Stomach (tissue), 9 donors: ENCODE measurements around the gene MRPS23. TPM values are rescaled to one million over a fixed set of nuclear protein-coding genes. Genes with fewer than 3 reads are reported as not detected.

Source experiments
- DNase-seq, 2 donors: peaks; one replicate each; pipeline versions ENCODE4 v3.0.0 to v3.0.0-alpha.2; 2013 to 2019
- H3K27ac ChIP-seq, 5 donors: fragments of 200-600 bp in 4 of 5; sonication (generic) in 4 of 5; one replicate each; pipeline ENCODE4 v1.5.1; 2013 to 2019; ENCODE audit warnings: mild to moderate bottlenecking in 1 of 5, moderate library complexity in 1 of 5
- H3K27me3 ChIP-seq, 3 donors: fragments of 200-600 bp; sonication (generic); one replicate each; pipeline ENCODE4 v1.5.1; 2017 to 2019; ENCODE audit warnings: mixed run types in 1 of 3
- H3K36me3 ChIP-seq, 4 donors: fragments of 200-600 bp; sonication (generic); 1 replicate in 3 of 4; 2 replicates in 1 of 4; pipeline ENCODE4 v1.5.1; 2016 to 2019
- H3K4me1 ChIP-seq, 4 donors: fragments of 200-600 bp; sonication (generic); one replicate each; pipeline ENCODE4 v1.5.1; 2016 to 2019
- H3K4me3 ChIP-seq, 4 donors: fragments of 200-600 bp; sonication (generic) in 3 of 4; one replicate each; pipeline ENCODE4 v1.5.1; 2016 to 2019; ENCODE audit warnings: mild to moderate bottlenecking in 1 of 4
- H3K9me3 ChIP-seq, 4 donors: fragments of 200-600 bp; sonication (generic); one replicate each; pipeline ENCODE4 v1.5.1; 2016 to 2019
- EP300 ChIP-seq: sonication (generic); formaldehyde crosslinking; IDR thresholded peaks from one replicate; pipeline ENCODE4 v1.6.1; 2017; ENCODE audit warnings: antibody characterized with exemption
- POLR2A ChIP-seq, 4 donors: fragments of 450-650 bp; IDR thresholded peaks; one replicate each; pipeline ENCODE4 v1.6.1; 2016; ENCODE audit warnings: antibody characterized with exemption in 4 of 4, control low read depth in 2 of 4, mild to moderate bottlenecking in 1 of 4, moderate library complexity in 1 of 4
- POLR2AphosphoS5 ChIP-seq, 3 donors: sonication (generic); formaldehyde crosslinking; IDR thresholded peaks; one replicate each; pipeline ENCODE4 v1.6.1; 2016; ENCODE audit warnings: antibody characterized with exemption in 3 of 3
- WGBS, 5 donors: extraction: QIAGEN DNeasy Blood & Tissue Kit in 3 of 5; methylation state at CpG; one replicate each; pipeline versions ENCODE4 v1.1.5 to v1.1.7; 2013 to 2018; 5-methylcytosine and 5-hydroxymethylcytosine counted together
- intact Hi-C: fragments of 100-400 bp; cut with DNase I; formaldehyde crosslinking; loops from one replicate; pipeline ENCODE4 v1.15.1; 2023; ENCODE audit warnings: low total_unique reads
- polyA plus RNA-seq, 3 donors: library from polyadenylated mRNA; stranded (reverse); fragments of 200-250 nt; gene quantifications; one replicate each; pipeline ENCODE4 v1.2.3, GENCODE V29; 2013
- total RNA-seq, 5 donors: library from RNA; depleted of rRNA; stranded (reverse); fragments of >200 nt; gene quantifications; one replicate each; pipeline versions ENCODE4 v1.1.0 to v1.2.3, GENCODE V29; 2014 to 2016
- TF ChIP-seq, protein P1 (sequence below), 7 experiments: fragments of 450-650 bp in 4 of 7; fragments of 200-600 bp in 3 of 7; sonication (generic) in 3 of 7; IDR thresholded peaks; one replicate each; pipeline ENCODE4 v1.5.1; 2016 to 2019; ENCODE audit warnings: antibody characterized with exemption in 7 of 7, control low read depth in 2 of 7, mild to moderate bottlenecking in 1 of 7
- donor health status: healthy with polysubstance abuse.
- donor health status: Bipolar disorder and iron deficiency.
- donor health status: healthy.

The MRPS23 gene
- total and polyA plus RNA-seq, 8 donors, result 12.6 to 43.3 (median 25.1) TPM; not detected in 1

GRCh38 chr17:57877803-57878377, 28.0 kb upstream of the MRPS23 start:
- no peaks in the 10 kb centered on the region for H3K27me3 ChIP-seq
- intact Hi-C loops, result no loop called here

DNA sequence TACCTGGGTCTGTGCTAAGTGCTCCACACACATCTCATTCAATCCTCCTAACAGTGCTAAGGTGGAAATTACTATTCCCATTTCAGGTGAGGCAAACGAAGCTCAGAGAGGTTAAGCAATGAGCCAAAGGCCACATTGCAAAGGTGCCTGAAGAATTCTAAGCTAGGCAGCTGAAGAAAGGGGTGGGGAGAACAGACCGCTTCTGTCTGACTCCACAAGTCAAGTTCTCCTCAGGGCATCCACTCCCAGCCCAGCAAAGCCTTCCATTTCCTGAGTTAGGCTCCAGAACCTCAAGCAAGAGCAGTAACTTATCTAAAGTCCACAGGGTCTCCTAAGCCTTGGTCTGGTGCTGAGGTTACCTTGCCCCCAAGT, 27.0 kb upstream of the MRPS23 start:
- no peaks in the 10 kb centered on the region for H3K27me3 ChIP-seq
- peak overlapping the region in 4 of 5 donors; percentile 84 to 90 (median 88) for H3K27ac ChIP-seq
- H3K9me3 ChIP-seq, result no peaks in the 10 kb centered on the region
- no peak overlapping the region for H3K4me3 ChIP-seq
- intact Hi-C loops, result no loop called here
- TF ChIP-seq EP300 (no peak), POLR2AphosphoS5 (IDR thresholded peaks at IDR 0.05) (no peak), POLR2A (IDR thresholded peaks at IDR 0.05) (no peak)
- TF ChIP-seq, protein P1, sequence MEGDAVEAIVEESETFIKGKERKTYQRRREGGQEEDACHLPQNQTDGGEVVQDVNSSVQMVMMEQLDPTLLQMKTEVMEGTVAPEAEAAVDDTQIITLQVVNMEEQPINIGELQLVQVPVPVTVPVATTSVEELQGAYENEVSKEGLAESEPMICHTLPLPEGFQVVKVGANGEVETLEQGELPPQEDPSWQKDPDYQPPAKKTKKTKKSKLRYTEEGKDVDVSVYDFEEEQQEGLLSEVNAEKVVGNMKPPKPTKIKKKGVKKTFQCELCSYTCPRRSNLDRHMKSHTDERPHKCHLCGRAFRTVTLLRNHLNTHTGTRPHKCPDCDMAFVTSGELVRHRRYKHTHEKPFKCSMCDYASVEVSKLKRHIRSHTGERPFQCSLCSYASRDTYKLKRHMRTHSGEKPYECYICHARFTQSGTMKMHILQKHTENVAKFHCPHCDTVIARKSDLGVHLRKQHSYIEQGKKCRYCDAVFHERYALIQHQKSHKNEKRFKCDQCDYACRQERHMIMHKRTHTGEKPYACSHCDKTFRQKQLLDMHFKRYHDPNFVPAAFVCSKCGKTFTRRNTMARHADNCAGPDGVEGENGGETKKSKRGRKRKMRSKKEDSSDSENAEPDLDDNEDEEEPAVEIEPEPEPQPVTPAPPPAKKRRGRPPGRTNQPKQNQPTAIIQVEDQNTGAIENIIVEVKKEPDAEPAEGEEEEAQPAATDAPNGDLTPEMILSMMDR (IDR thresholded peaks at IDR 0.05), result no peak
- H3K4me1 ChIP-seq, result peaks cover 45 to 89% (median 69%) of the 10 kb centered on the region in 4 donors
- no peak for DNase-seq
- 73 to 86% (median 75%) methylated on average over 2 of the region's 2 CpGs for WGBS, 5 donors
- peaks cover 18 to 53% (median 50%) of the 10 kb centered on the region in 4 donors for H3K36me3 ChIP-seq

More at GRCh38 chr17:57877803-57878377, 28.0 kb upstream of the MRPS23 start:
- no peak overlapping the region for H3K4me3 ChIP-seq
- H3K4me1 ChIP-seq, result peaks cover 47 to 87% (median 68%) of the 10 kb centered on the region in 4 donors
- no peaks in the 10 kb centered on the region for H3K9me3 ChIP-seq
- TF ChIP-seq POLR2A (IDR thresholded peaks at IDR 0.05), result no peak
- TF ChIP-seq, protein P1 (IDR thresholded peaks at IDR 0.05), result no peak
- no peak for TF ChIP-seq EP300
- TF ChIP-seq POLR2AphosphoS5 (IDR thresholded peaks at IDR 0.05), result no peak
- peaks cover 9 to 46% (median 44%) of the 10 kb centered on the region in 4 donors for H3K36me3 ChIP-seq
- 74 to 91% (median 80%) methylated on average over 9 of the region's 9 CpGs for WGBS, 5 donors
- peak overlapping the region in 3 of 5 donors; percentile 67 to 90 (median 74) for H3K27ac ChIP-seq
- no peak for DNase-seq

- peak overlapping the region; percentile 8 to 90 (median 87) for H3K27ac ChIP-seq
- intact Hi-C loops, result no loop called here
Measured at GRCh38 chr17:57876023-57876865, 26.4 kb upstream of the MRPS23 start.

More at GRCh38 chr17:57876023-57876865, 26.4 kb upstream of the MRPS23 start:
- DNase-seq, result no peak
- Histone ChIP-seq H3K27me3 (no peaks in the 10 kb centered on the region), H3K4me3 (no peak overlapping the region), H3K9me3 (no peaks in the 10 kb centered on the region), H3K36me3 (peaks cover 23 to 58% (median 52%) of the 10 kb centered on the region in 4 donors), H3K4me1 (peaks cover 39 to 84% (median 63%) of the 10 kb centered on the region in 4 donors)
- WGBS, 5 donors, result 79 to 85% (median 82%) methylated on average over 14 to 15 of the region's 15 CpGs
- no peak for TF ChIP-seq POLR2A (IDR thresholded peaks at IDR 0.05)
- TF ChIP-seq EP300, result no peak
- TF ChIP-seq, protein P1 (IDR thresholded peaks at IDR 0.05), result no peak
- no peak for TF ChIP-seq POLR2AphosphoS5 (IDR thresholded peaks at IDR 0.05)
